Omental fat pad (tissue), 4 donors: ENCODE measurements around the gene GRIK1. TPM values are rescaled to one million over a fixed set of nuclear protein-coding genes. Genes with fewer than 3 reads are reported as not detected.

ENCODE experiments used
- ATAC-seq: fragments of 150-250 bp; one replicate; pipeline ENCODE4 v1.9.1; 2016; ENCODE audit warnings: mild to moderate bottlenecking, moderate library complexity; ENCODE audit not compliant: low FRiP score
- DNase-seq: peaks from one replicate; pipeline ENCODE4 v3.0.0-alpha.2; 2019; ENCODE audit warnings: low spot score
- CTCF ChIP-seq, 3 donors: fragments of 450-650 bp; IDR thresholded peaks; one replicate each; pipeline ENCODE4 v1.5.1; 2016 to 2017; ENCODE audit warnings: antibody characterized with exemption in 3 of 3, mild to moderate bottlenecking in 3 of 3, moderate library complexity in 2 of 3
- total RNA-seq, 4 donors: library from RNA; depleted of rRNA; stranded (reverse); fragments of >200 nt; gene quantifications; one replicate each; pipeline ENCODE4 v1.1.0, GENCODE V29; 2016

GRIK1 gene
- total RNA-seq, 4 donors from 2014 or later: 0.09 to 0.44 (median 0.32) TPM; not detected in 1

DNA sequence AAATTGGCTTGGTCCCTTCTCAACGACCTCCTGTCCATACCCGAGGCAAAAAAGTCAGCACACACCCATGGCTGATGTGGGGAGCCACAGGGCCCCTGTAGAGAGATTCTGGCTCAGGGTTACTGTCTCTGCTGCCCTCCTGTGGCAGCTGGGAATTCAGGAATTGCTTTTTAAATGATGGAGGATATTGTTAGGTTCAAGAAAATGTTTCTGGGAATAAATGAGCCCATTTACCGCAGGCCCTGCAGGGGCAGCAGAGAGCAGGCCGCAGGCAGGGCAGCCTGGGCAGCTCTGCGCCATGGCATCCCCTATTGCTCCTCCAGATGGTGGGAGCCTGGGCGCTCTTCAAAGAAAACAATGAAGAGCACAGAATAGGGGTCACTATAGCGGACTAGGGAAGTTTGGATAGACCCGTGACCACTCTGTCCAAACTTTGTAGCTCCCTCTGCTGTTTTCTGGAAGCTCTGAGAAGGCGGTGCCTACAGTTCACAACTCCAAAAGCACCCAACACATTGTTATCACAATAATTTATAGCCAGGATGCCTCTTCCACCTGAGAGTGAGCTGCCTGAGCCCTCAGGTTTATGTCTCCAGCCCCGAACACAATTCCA, 440.0 kb downstream of the GRIK1 start:
- no peak for DNase-seq
- ATAC-seq: no peak
- TF ChIP-seq CTCF (IDR thresholded peaks at IDR 0.05): no peak

GRCh38 chr21:29499229-29499628, 440.6 kb downstream of the GRIK1 start:
- no peak for DNase-seq
- no peak for TF ChIP-seq CTCF (IDR thresholded peaks at IDR 0.05)
- no peak for ATAC-seq

- TF ChIP-seq CTCF (IDR thresholded peaks at IDR 0.05): no peak
- ATAC-seq (no peak), DNase-seq (no peak)
Observed at GRCh38 chr21:29496337-29496736, 443.5 kb downstream of the GRIK1 start.

- no peak for DNase-seq
- ATAC-seq: no peak
Observed at GRCh38 chr21:29490016-29490415, 449.8 kb downstream of the GRIK1 start.

DNA sequence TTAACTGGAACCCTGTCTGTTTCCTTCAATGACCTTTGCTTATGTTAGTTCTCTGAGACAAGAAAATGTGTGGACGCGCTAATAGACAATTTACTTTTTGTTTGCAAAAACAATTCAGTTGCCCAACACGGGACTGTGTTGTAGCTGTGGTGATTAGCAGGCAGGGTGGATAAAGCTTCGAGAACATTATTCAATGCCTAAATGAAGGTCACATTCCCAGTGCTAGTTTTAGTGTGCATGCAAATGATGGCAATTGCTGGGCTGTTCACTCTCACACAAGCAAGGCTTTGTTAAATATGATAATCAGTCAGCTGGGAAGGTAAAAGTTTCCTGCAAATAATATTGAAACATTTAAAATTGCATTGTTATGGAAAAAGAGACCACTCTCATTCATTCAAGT, 452.6 kb downstream of the GRIK1 start:
- DNase-seq (no peak), ATAC-seq (no peak)
- no peak for TF ChIP-seq CTCF (IDR thresholded peaks at IDR 0.05)

More at GRCh38 chr21:29490016-29490415, 449.8 kb downstream of the GRIK1 start:
- no peak for TF ChIP-seq CTCF (IDR thresholded peaks at IDR 0.05)

Other genes starting within 250 kb of the GRIK1 start
- not detected for gene CLDN17, start 226.8 kb upstream of the GRIK1 start, total RNA-seq